ENCODE measurements around the gene NIPSNAP3A. TPM values are rescaled to one million over a fixed set of nuclear protein-coding genes. Genes with fewer than 3 reads are reported as not detected.

NIPSNAP3A gene
- total RNA-seq, 1 donor from 2014 or later = 28.0 TPM

Other genes starting within 250 kb of the NIPSNAP3A start
- gene OR13F1, start 243.4 kb upstream of the NIPSNAP3A start, total RNA-seq (ENCODE audit: unreplicated experiment) = not detected
- not detected for gene OR13C4, start 220.5 kb upstream of the NIPSNAP3A start, total RNA-seq (ENCODE audit: unreplicated experiment)
- not detected for gene OR13C3, start 210.8 kb upstream of the NIPSNAP3A start, total RNA-seq (ENCODE audit: unreplicated experiment)
- gene OR13C8, start 178.5 kb upstream of the NIPSNAP3A start, total RNA-seq (ENCODE audit: unreplicated experiment) = not detected
- gene OR13C5, start 148.3 kb upstream of the NIPSNAP3A start, total RNA-seq (ENCODE audit: unreplicated experiment) = not detected
- not detected for gene OR13C2, start 142.1 kb upstream of the NIPSNAP3A start, total RNA-seq (ENCODE audit: unreplicated experiment)
- not detected for gene OR13C9, start 129.5 kb upstream of the NIPSNAP3A start, total RNA-seq (ENCODE audit: unreplicated experiment)
- gene OR13D1, start 53.2 kb upstream of the NIPSNAP3A start, total RNA-seq (ENCODE audit: unreplicated experiment) = not detected
- 2.8 TPM for gene NIPSNAP3B, start 16.4 kb downstream of the NIPSNAP3A start, total RNA-seq (ENCODE audit: unreplicated experiment)
- 146 TPM for gene ABCA1, start 180.5 kb downstream of the NIPSNAP3A start, total RNA-seq (ENCODE audit: unreplicated experiment)

Measured in glutamatergic neuron (in vitro differentiated cells).